ENCODE measurements around the gene ZDHHC14.
"Not testable (repeated sequence)": the region's sequence is repeated elsewhere in the genome, so short reads cannot be mapped to it uniquely, and the experiment has no call there.

ZDHHC14 gene

DNA sequence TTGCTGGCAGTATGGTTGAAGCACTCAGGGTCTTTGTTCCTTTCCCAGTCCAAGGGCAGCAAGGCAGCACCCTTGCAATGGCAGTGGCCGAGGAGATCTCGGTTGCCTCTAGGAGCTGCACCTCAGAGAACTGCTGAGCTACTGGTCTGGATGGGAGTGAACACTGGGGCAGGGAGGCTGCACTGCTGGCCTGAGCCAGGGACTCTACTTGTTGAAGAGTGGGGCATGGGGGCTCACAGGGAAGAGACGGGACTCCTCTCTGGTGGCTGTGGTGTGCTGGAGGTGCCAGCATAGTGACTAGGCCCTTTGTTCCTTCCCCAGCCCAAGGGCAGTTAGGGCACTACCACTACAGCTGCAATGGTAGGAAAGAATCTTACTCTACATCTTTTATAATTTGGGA, 203.0 kb downstream of the ZDHHC14 start:
- DNase-seq, result no peak

DNA sequence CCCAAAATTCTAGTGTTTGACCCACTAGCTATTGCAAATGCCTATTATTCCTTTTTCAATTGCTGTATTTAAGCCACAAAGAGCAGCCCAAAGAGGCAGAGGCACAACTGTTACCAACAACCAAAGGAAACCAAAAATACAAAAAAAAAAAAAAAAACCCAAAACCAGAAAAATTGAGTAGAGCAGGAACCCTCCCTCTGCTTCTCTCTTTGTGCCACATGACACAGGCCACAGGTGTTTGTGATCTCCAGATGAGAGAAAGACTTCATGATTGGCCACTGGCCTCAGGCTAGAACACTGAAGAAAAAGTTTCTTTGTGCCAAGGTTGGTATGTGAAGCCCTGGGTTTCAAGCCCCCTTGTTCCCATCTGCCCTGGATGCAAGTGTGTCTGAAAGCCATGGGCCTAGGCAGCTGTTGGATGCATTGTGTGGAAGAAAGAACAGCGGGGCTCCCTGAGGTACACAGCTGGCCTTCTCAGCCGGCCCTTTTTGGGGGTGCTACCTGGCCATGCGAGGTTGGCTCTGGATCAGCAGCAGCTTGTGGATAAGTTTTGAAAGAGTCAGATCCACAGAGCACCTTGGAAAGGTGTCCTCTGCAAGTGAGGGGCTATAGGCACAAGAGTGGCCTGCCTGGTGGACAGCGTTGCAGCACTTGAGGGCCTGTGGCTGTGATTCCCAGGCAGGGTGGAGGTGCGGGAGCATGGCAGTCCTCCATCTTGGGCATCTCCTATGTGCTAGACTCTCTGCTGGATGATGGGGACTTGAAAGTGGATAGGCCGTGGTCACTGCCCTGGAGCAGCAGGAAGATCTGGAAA, 204.5 kb downstream of the ZDHHC14 start:
- DNase-seq, result no peak

DNA sequence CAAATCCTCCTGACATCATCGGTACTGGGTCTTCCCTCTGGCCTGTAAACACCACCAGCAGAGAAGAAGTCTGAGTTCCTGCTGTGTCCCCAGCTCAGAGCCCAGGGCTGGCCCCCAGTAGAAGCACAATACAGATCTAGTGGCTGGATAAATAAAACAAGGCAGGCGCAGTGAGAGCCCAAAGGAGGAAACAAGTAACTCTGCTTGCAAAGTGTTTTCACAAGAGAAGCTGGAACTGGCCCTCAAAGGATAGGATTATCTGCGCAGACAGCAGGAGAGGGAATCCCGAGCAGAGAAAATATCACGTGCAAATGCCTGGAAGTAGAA, 205.1 kb downstream of the ZDHHC14 start:
- DNase-seq, result peak; percentile 17

- DNase-seq, result no peak
These were observed 205.6 kb downstream of the ZDHHC14 start for GRCh38 chr6:157586476-157587126.

GRCh38 chr6:157587127-157587926, 206.3 kb downstream of the ZDHHC14 start:
- no peak for DNase-seq

DNA sequence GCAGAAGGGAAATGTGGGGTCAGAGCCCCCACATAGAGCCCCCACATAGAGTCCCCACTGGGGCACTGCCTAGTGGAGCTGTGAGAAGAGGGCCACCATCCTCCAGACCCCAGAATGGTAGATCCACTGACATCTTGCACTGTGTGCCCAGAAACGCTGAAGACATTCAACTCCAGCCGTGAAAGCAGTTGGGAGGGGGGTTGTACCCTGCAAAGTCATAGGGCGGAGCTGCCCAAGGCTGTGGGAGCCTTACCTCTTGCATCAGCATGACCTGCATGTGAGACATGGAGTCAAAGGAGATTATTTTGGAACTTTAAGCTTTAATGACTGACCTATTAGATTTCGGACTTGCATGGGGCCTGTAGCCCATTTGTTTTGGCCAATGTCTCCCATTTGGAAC, 209.7 kb downstream of the ZDHHC14 start:
- DNase-seq, result not testable (repeated sequence)

GRCh38 chr6:157592541-157592940, 211.6 kb downstream of the ZDHHC14 start:
- DNase-seq, result no peak

DNA sequence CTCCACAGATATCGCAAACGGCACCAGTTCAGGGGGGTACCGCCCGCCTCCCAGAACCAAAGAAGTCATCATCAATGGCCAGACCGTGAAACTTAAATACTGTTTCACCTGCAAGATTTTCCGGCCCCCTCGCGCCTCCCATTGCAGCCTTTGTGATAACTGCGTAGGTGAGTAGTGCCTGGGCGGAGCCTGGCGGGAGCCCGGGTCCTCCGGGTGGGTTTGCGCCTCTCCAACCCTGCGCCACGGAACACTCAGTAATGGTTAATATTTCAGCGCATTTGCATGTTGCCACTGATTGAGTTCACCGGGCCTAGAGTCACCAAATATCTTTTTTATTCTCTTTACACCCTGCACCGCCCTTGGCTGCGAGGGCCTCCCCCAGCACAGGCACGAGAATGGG, 212.0 kb downstream of the ZDHHC14 start:
- no peak for DNase-seq

DNA sequence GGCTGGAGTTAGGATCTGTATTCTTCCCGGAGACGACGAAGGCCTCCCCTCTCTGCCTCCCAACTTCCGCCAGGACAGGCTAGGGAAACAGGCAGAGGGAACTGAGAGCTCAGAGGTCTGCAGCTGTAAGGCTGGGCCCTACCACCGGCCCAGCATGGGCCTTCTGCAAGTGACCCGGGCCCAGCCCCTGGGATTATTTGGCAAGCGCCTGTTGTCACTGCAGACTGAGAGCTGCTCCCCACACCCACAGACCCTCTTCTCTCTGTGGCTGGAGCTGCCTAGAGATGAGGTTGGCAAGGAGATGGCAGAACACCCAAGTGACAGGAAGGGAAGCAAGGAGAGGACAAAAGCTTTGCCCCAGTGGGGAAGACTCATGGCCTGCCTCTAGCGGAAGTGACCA, 212.6 kb downstream of the ZDHHC14 start:
- no peak for DNase-seq

DNA sequence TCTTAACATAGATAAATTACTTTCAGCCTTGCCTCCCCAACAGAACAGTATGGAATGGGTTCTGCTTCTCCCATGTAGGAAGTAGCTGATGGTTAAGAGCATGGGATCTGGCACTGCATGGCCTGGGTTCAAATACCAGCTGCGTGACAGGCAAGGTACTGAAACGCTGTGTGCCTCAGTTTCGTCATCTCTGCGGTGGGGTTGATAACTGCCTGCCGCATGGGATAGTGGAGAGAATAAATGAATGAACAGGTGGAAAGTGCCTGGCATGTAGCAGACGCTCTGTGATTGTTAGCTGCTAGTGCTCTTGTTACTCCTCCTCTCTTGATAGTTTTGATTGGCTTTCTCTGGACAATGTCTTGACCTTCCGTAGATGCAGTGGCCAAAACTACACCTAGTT, 213.3 kb downstream of the ZDHHC14 start:
- DNase-seq, result no peak

DNA sequence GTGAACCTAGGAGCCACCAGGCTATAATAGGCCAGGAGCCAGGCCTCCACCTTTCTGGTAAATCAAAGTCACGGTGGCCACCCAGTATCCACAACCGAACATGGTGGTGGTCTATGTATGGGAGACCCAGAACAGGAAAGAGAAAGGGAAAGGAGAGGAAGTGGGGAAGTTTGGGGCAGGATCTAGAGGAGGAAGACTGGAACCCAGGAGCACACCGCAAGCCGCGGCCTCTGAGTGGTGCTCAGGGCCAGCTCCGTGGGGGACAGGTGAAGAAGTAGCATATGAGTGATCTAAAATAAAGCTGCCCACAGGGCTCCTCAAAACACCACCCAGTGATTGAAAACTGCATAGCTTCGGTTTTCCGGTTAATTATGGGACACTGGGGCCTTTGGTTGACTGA, 214.8 kb downstream of the ZDHHC14 start:
- no peak for DNase-seq

DNA sequence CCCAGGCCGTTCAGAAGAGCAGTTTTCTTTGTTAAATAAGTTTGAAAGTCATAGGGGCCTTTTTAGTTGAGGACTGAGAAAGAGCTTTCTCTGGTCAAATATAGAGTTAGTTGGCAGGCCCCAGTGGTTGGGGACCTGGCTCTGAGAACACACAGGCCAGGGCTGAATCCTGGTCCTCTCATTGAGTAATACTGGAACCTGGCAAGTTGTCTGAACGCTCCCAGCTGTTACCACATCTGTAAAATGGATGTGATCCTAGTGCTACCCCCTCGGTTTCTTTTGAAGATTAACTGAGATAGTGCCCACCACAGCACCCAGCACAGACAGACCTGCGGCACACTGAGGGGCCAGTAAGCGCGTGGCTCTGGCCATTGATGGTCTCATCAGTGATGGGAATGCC, 215.5 kb downstream of the ZDHHC14 start:
- DNase-seq, result no peak

DNA sequence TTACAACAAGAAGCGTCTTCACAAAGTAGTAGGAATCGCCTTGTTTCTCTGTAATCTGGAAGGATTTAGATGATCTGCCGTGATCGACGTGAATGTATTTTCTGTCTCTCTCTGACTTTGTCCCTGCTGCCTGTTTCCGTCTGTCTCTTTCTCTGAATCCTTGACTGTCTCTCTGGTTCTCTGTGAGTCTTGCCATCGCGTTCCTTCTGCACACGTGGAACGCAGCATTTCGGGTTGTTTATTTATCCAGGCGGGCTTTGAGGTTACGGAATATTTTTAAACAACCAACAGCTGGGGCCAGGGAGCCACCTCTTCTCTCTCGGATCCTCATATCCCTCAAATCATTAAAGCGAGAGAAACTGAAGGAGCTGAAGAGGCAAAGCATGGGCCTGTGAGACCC, 215.9 kb downstream of the ZDHHC14 start:
- DNase-seq, result no peak

- peak; percentile 65 for DNase-seq
These were observed 216.7 kb downstream of the ZDHHC14 start for GRCh38 chr6:157597461-157598312.

DNA sequence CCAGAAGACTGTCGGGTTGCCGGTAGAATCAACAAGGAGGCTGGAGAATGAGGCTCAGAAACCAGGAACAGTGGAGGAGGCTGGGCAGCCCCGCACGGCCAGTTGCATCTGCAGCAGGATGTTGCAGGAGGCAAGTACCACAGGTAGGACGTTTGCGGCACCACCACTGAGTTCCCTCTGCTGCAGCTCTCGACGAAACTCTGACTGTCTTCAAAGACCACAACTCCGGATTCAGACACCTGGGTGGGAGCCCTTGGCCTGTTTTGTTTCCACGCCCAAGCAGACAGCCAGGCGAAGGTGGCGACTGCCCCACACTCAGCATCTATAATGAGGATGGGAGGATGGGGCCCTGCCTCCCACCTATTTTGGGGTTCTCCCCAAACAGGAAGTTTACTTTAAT, 218.2 kb downstream of the ZDHHC14 start:
- DNase-seq, result no peak

GRCh38 chr6:157600807-157601206, 219.8 kb downstream of the ZDHHC14 start:
- DNase-seq, result peak; percentile 86

- DNase-seq, result no peak
These were observed 221.7 kb downstream of the ZDHHC14 start for GRCh38 chr6:157602521-157603295.

- DNase-seq, result no peak
These were observed 222.4 kb downstream of the ZDHHC14 start for GRCh38 chr6:157603314-157603940.

DNA sequence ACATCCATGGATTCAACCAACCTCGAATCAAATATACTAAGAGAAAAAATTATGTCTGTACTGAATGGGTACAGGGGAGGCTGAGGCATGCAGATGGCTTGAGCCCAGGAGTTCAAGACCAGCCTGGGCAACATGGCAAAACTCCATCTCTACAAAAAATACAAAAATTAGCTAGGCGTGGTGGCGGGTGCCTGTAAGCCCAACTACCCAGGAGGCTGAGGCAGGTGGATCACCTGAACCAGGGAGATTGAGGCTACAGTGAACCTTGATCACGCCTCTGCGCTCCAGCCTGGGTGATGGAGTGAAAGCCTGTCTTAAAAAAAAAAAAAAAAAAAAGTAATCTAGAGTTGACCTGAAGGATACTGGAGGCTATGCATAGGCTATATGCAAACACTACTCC, 223.0 kb downstream of the ZDHHC14 start:
- DNase-seq, result no peak

- DNase-seq, result no peak
These were observed 223.8 kb downstream of the ZDHHC14 start for GRCh38 chr6:157604816-157605215.

DNA sequence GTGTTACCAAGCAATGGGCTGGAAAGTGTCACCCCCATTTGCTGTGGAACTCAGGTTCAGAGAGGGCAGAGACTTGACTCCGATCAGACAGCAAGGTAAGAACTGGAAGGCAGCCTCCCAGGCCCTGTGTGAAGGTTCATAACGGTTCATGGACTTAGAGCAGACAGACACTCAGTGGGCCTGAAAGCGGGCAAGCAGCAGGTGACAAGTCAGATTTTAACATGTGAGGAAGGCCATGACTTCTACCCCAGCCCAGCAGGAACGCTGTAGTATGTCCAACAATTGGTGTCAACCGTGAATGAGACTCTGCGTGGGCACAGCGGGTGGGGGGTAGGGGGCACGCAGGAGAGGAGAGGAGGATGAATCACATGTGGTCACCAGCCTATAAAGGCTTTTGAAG, 224.5 kb downstream of the ZDHHC14 start:
- peak; percentile 41 for DNase-seq

DNA sequence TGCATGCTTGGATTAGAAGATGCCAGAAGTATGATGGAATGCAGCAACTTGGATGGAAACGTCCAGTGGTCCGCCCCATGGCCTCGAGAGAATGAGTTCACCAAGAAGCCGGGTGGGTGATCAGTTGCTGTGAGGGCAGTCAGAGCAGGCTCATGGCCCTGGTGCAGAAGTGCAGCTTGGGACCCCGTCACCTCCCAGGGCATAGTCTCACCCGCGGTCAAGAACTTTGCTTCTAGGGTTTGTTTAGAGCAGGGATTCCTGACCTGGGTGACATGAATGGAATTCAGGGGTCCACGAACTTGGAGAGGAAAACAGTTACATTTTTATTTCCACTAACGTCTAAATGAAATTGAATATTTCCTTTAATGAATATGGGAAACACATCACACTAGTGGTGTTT, 225.5 kb downstream of the ZDHHC14 start:
- no peak for DNase-seq
